ENCODE measurements around the gene COA1. TPM values are rescaled to one million over a fixed set of nuclear protein-coding genes. Genes with fewer than 3 reads are reported as not detected.

The COA1 gene
- polyA plus RNA-seq, 1 donor from 2014 or later: 157 TPM

GRCh38 chr7:43697690-43698089 is 31.6 kb downstream of the COA1 start:
- H3K36me3 ChIP-seq (ENCODE audit: insufficient read depth, low read length): no peaks in the 10 kb centered on the region
- H3F3A ChIP-seq (ENCODE audit: insufficient read depth, low read length, poor library complexity, severe bottlenecking): no peaks in the 10 kb centered on the region
- no peaks in the 10 kb centered on the region for H3K27me3 ChIP-seq (ENCODE audit: insufficient read depth, low read depth, low read length)
- H3K4me2 ChIP-seq (ENCODE audit: low read length): peak overlapping the region; percentile 10
- H3K4me3 ChIP-seq (ENCODE audit: low read length): no peak overlapping the region
- H3K9me3 ChIP-seq (ENCODE audit: low read length): no peaks in the 10 kb centered on the region
- H3K27ac ChIP-seq (ENCODE audit: low read length): peak overlapping the region; percentile 56
- no peak overlapping the region for H2AFZ ChIP-seq (ENCODE audit: low read depth, low read length)
- no peak overlapping the region for H3K9ac ChIP-seq (ENCODE audit: low read length)
- H3K79me2 ChIP-seq (replicated peaks; ENCODE audit: insufficient read depth, low read length): peaks cover 29% of the 10 kb centered on the region
- no peaks in the 10 kb centered on the region for H4K20me1 ChIP-seq (ENCODE audit: insufficient read depth)
- TF ChIP-seq, protein P1, sequence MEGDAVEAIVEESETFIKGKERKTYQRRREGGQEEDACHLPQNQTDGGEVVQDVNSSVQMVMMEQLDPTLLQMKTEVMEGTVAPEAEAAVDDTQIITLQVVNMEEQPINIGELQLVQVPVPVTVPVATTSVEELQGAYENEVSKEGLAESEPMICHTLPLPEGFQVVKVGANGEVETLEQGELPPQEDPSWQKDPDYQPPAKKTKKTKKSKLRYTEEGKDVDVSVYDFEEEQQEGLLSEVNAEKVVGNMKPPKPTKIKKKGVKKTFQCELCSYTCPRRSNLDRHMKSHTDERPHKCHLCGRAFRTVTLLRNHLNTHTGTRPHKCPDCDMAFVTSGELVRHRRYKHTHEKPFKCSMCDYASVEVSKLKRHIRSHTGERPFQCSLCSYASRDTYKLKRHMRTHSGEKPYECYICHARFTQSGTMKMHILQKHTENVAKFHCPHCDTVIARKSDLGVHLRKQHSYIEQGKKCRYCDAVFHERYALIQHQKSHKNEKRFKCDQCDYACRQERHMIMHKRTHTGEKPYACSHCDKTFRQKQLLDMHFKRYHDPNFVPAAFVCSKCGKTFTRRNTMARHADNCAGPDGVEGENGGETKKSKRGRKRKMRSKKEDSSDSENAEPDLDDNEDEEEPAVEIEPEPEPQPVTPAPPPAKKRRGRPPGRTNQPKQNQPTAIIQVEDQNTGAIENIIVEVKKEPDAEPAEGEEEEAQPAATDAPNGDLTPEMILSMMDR (IDR thresholded peaks at IDR 0.05; ENCODE audit: poor library complexity, severe bottlenecking): no peak
- TF ChIP-seq MXI1 (conservative IDR thresholded peaks at IDR 0.05; ENCODE audit: poor library complexity, severe bottlenecking) (no peak), TAF1 (IDR thresholded peaks at IDR 0.05; ENCODE audit: low read depth) (no peak), RAD21 (conservative IDR thresholded peaks at IDR 0.05) (no peak), EP300 (conservative IDR thresholded peaks at IDR 0.05; ENCODE audit: poor library complexity, severe bottlenecking) (no peak), SMC3 (conservative IDR thresholded peaks at IDR 0.05; ENCODE audit: poor library complexity) (no peak), POLR2AphosphoS5 (IDR thresholded peaks at IDR 0.05) (no peak), EZH2 (IDR thresholded peaks at IDR 0.05; ENCODE audit: borderline replicate concordance, insufficient read depth, low read length, poor library complexity, severe bottlenecking) (no peak)
- TF ChIP-seq, protein P2, sequence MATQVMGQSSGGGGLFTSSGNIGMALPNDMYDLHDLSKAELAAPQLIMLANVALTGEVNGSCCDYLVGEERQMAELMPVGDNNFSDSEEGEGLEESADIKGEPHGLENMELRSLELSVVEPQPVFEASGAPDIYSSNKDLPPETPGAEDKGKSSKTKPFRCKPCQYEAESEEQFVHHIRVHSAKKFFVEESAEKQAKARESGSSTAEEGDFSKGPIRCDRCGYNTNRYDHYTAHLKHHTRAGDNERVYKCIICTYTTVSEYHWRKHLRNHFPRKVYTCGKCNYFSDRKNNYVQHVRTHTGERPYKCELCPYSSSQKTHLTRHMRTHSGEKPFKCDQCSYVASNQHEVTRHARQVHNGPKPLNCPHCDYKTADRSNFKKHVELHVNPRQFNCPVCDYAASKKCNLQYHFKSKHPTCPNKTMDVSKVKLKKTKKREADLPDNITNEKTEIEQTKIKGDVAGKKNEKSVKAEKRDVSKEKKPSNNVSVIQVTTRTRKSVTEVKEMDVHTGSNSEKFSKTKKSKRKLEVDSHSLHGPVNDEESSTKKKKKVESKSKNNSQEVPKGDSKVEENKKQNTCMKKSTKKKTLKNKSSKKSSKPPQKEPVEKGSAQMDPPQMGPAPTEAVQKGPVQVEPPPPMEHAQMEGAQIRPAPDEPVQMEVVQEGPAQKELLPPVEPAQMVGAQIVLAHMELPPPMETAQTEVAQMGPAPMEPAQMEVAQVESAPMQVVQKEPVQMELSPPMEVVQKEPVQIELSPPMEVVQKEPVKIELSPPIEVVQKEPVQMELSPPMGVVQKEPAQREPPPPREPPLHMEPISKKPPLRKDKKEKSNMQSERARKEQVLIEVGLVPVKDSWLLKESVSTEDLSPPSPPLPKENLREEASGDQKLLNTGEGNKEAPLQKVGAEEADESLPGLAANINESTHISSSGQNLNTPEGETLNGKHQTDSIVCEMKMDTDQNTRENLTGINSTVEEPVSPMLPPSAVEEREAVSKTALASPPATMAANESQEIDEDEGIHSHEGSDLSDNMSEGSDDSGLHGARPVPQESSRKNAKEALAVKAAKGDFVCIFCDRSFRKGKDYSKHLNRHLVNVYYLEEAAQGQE (IDR thresholded peaks at IDR 0.05; ENCODE audit: borderline replicate concordance): no peak
- no peaks in the 10 kb centered on the region for H3K9me2 ChIP-seq (ENCODE audit: insufficient read depth, low read length)

GRCh38 chr7:43695365-43695764 is 34.0 kb downstream of the COA1 start:
- no peak for TF ChIP-seq RAD21 (conservative IDR thresholded peaks at IDR 0.05)
- no peak for TF ChIP-seq EZH2 (IDR thresholded peaks at IDR 0.05; ENCODE audit: borderline replicate concordance, insufficient read depth, low read length, poor library complexity, severe bottlenecking)
- no peak for TF ChIP-seq TAF1 (IDR thresholded peaks at IDR 0.05; ENCODE audit: low read depth)
- no peak for TF ChIP-seq MXI1 (conservative IDR thresholded peaks at IDR 0.05; ENCODE audit: poor library complexity, severe bottlenecking)
- TF ChIP-seq EP300 (conservative IDR thresholded peaks at IDR 0.05; ENCODE audit: poor library complexity, severe bottlenecking): no peak
- TF ChIP-seq, protein P1 (IDR thresholded peaks at IDR 0.05; ENCODE audit: poor library complexity, severe bottlenecking): no peak
- TF ChIP-seq, protein P2 (IDR thresholded peaks at IDR 0.05; ENCODE audit: borderline replicate concordance): no peak
- no peak for TF ChIP-seq SMC3 (conservative IDR thresholded peaks at IDR 0.05; ENCODE audit: poor library complexity)
- TF ChIP-seq POLR2AphosphoS5 (IDR thresholded peaks at IDR 0.05): no peak
- H3K27ac ChIP-seq (ENCODE audit: low read length): no peak overlapping the region
- no peaks in the 10 kb centered on the region for H3K36me3 ChIP-seq (ENCODE audit: insufficient read depth, low read length)
- H3K9ac ChIP-seq (ENCODE audit: low read length): no peak overlapping the region
- no peaks in the 10 kb centered on the region for H3K9me2 ChIP-seq (ENCODE audit: insufficient read depth, low read length)
- no peaks in the 10 kb centered on the region for H4K20me1 ChIP-seq (ENCODE audit: insufficient read depth)
- no peaks in the 10 kb centered on the region for H3K27me3 ChIP-seq (ENCODE audit: insufficient read depth, low read depth, low read length)
- H3K4me3 ChIP-seq (ENCODE audit: low read length): no peak overlapping the region
- no peaks in the 10 kb centered on the region for H3K9me3 ChIP-seq (ENCODE audit: low read length)
- H3F3A ChIP-seq (ENCODE audit: insufficient read depth, low read length, poor library complexity, severe bottlenecking): no peaks in the 10 kb centered on the region
- H2AFZ ChIP-seq (ENCODE audit: low read depth, low read length): no peak overlapping the region
- H3K4me2 ChIP-seq (ENCODE audit: low read length): no peak overlapping the region
- H3K79me2 ChIP-seq (replicated peaks; ENCODE audit: insufficient read depth, low read length): peaks cover 35% of the 10 kb centered on the region

Data from neural cell (in vitro differentiated cells).